ENCODE results near the gene EML3.
A peak's percentile ranks its signal among the peaks of the same experiment; 100 is the strongest.
"Not testable (repeated sequence)": the region's sequence is repeated elsewhere in the genome, so short reads cannot be mapped to it uniquely, and the experiment has no call there.

The EML3 gene

DNA sequence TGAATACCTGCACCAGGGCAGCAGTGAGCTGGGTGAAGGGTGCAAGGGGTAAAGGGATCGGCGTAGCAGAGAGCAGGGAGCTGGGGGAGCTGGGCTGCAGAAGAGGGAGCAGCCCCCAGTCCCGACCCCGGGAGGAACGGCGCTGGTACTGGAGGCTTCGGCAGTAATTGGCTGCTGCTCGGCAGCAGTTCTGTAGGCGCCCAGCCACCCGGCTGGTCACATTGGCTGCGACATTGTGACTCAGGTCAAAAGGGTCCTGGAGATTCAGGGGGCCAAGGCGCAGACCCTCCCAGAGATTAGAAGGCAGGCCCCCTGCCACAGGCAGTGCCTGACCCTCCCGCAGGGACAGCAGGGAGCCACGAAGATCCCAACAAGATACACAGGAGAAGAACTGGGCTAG is 36.7 kb downstream of the EML3 start:
- TF ChIP-seq, protein P1, sequence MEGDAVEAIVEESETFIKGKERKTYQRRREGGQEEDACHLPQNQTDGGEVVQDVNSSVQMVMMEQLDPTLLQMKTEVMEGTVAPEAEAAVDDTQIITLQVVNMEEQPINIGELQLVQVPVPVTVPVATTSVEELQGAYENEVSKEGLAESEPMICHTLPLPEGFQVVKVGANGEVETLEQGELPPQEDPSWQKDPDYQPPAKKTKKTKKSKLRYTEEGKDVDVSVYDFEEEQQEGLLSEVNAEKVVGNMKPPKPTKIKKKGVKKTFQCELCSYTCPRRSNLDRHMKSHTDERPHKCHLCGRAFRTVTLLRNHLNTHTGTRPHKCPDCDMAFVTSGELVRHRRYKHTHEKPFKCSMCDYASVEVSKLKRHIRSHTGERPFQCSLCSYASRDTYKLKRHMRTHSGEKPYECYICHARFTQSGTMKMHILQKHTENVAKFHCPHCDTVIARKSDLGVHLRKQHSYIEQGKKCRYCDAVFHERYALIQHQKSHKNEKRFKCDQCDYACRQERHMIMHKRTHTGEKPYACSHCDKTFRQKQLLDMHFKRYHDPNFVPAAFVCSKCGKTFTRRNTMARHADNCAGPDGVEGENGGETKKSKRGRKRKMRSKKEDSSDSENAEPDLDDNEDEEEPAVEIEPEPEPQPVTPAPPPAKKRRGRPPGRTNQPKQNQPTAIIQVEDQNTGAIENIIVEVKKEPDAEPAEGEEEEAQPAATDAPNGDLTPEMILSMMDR (IDR thresholded peaks at IDR 0.05; ENCODE audit: borderline replicate concordance, control extremely low read depth, extremely low read depth, insufficient read depth, missing control alignments): no peak
- in situ Hi-C loops (cut with MboI; ENCODE audit: low sequenced_read_pairs, unreplicated experiment): no loop called here
- no peak for DNase-seq (ENCODE audit: low spot score)

DNA sequence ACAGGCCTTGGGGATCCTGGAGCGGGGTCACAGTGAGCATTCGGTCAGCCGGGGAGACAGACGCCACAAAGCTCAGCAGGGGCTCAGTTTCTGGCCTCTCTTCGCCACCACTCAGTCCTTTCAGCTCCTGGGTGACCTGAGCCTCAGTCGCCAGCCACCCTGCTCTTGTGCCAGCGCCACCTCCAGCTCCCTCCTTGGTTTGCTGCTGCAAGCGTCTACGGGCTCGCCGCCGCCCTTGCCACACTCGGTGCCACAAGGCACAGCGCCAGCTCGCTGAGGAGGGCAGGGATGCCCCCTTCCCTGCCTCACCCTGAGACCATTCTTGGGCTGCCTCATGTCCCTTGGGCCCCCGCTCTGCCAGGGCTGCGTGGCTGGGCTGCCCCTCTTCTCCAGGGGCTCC is 37.4 kb downstream of the EML3 start:
- TF ChIP-seq, protein P1 (IDR thresholded peaks at IDR 0.05; ENCODE audit: borderline replicate concordance, control extremely low read depth, extremely low read depth, insufficient read depth, missing control alignments): no peak
- DNase-seq (ENCODE audit: low spot score): peak; percentile 29
- in situ Hi-C loops (cut with MboI; ENCODE audit: low sequenced_read_pairs, unreplicated experiment): no loop called here

DNA sequence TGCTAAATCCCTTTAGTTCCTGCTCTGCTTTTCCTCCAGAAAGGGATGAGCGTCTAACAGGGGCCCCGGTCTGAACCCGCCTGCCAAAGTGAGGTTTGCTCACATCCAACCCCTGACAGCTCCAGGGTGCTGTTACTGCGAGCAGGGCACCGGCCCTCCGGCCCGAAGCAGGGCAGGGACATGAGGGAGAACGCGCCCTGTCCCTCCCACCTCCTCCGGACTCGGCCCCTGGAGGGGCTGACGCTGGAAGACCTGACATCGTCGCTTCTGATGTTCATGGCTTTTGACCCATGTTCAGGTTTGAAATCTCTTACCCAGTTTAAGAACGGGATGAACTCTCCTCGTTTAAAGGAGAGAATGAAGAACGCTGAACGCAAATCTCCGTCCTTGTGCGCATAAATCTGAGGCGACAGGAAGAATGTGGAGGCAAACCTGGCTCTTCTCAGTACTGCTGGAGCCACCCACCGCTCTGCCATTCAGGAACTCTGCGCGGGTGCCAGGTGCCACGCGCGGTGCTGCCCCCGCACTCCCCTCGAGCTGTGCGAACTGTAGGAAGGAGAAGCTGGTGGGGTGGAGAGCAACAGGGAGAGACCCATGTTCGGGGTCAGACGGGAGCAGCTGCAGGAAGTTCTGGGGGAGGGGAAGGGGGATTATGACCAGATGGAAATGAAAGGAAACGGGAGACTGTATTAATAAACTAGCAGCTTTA is 38.1 kb downstream of the EML3 start:
- DNase-seq (ENCODE audit: low spot score): peak; percentile 58
- in situ Hi-C loops (cut with MboI; ENCODE audit: low sequenced_read_pairs, unreplicated experiment): no loop called here
- TF ChIP-seq, protein P1 (IDR thresholded peaks at IDR 0.05; ENCODE audit: borderline replicate concordance, control extremely low read depth, extremely low read depth, insufficient read depth, missing control alignments): no peak

GRCh38 chr11:62573592-62574362 is 38.8 kb downstream of the EML3 start, which contains the start of gene EEF1G:
EEF1G (minus strand) TSS chr11:62573891; CDS start chr11:62573842, 49 bp downstream.
- TF ChIP-seq, protein P1 (IDR thresholded peaks at IDR 0.05; ENCODE audit: borderline replicate concordance, control extremely low read depth, extremely low read depth, insufficient read depth, missing control alignments): no peak
- in situ Hi-C loops (cut with MboI; ENCODE audit: low sequenced_read_pairs, unreplicated experiment): no loop called here
- DNase-seq (ENCODE audit: low spot score): peak; percentile 99

DNA sequence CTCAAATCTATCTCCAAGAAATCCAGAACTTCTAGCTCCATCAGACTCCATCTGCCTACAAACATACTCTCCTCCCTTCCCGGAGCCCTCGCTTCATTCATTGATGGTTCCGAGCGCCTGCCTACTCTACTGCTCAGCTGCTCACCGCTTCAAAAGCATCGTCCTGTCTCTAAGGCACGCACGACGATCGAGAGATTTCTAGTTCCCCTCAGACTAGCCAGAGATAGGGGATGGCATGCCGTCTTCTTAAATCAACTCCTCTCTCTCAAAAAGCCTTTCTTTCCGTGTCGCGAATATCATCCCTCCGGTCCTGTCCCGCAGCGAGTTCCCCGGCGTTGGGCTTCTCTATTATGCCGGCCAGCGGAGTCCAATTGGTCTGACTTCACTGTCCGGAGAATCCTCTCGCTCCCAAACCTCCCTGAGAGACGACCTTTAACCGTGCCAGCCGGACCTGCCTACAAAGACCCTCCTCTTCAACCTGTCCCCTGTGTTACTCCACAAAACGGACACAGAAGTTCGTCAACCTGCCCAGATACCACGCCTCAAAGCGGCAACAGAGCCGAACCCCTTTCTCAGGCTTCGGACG is 39.5 kb downstream of the EML3 start:
- in situ Hi-C loops (cut with MboI; ENCODE audit: low sequenced_read_pairs, unreplicated experiment): no loop called here

GRCh38 chr11:62572431-62572830 is 40.1 kb downstream of the EML3 start:
- no peak for DNase-seq (ENCODE audit: low spot score)
- TF ChIP-seq, protein P1 (IDR thresholded peaks at IDR 0.05; ENCODE audit: borderline replicate concordance, control extremely low read depth, extremely low read depth, insufficient read depth, missing control alignments): no peak
- in situ Hi-C loops (cut with MboI; ENCODE audit: low sequenced_read_pairs, unreplicated experiment): no loop called here

More for the DNA sequence above, 39.5 kb downstream of the EML3 start:
- TF ChIP-seq, protein P1 (IDR thresholded peaks at IDR 0.05; ENCODE audit: borderline replicate concordance, control extremely low read depth, extremely low read depth, insufficient read depth, missing control alignments): no peak
- DNase-seq (ENCODE audit: low spot score): peak; percentile 36

DNA sequence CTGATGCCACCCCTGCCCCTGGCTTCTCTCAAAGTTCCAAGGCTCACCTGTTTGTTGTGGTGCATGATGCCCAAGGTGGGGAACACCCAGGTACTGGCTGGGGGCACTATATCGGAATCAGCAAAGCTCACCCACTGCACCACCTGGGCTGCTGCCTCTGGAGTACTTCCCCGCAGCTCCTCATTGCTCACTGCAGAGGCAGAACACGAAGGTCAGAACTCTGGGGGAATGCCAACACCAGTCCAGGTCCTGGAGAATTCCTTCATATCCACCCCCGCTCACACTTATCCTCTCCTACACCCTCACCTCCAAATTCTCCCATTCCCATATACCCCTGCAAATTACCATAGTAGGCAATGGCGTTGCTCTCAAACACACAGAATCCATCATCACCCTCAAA is 41.1 kb downstream of the EML3 start:
- DNase-seq (ENCODE audit: low spot score); in situ Hi-C loops (cut with MboI; ENCODE audit: low sequenced_read_pairs, unreplicated experiment): not testable (repeated sequence)

GRCh38 chr11:62570903-62571302 is 41.7 kb downstream of the EML3 start:
- in situ Hi-C loops (cut with MboI; ENCODE audit: low sequenced_read_pairs, unreplicated experiment); DNase-seq (ENCODE audit: low spot score): not testable (repeated sequence)

All from GM13976 (cell line).